NT2/D1 (cell line): ENCODE measurements around the gene MALRD1.

Experiments used
- DNase-seq: peaks from one replicate; pipeline ENCODE4 v3.0.0-alpha.2; 2011; ENCODE audit warnings: low read depth, low spot score
- H3K27me3 ChIP-seq: 2 replicates; pipeline ENCODE4 v1.6.0; 2011; ENCODE audit warnings: mild to moderate bottlenecking; ENCODE audit not compliant: insufficient read length, insufficient read depth
- H3K36me3 ChIP-seq: 2 replicates; pipeline ENCODE4 v1.6.1; 2011; ENCODE audit warnings: mild to moderate bottlenecking, low read length, mixed read lengths; ENCODE audit not compliant: insufficient read depth, insufficient read length
- H3K4me1 ChIP-seq: 2 replicates; pipeline ENCODE4 v1.5.1; 2011; ENCODE audit not compliant: insufficient read depth, insufficient read length
- H3K4me3 ChIP-seq: 2 replicates; pipeline ENCODE4 v1.5.1; 2011; ENCODE audit warnings: low read depth; ENCODE audit not compliant: insufficient read length
- H3K9ac ChIP-seq: 2 replicates; pipeline ENCODE4 v1.6.0; 2011; ENCODE audit warnings: low read depth; ENCODE audit not compliant: insufficient read length
- H3K9me3 ChIP-seq: 2 replicates; pipeline ENCODE4 v1.5.1; 2011; ENCODE audit warnings: mild to moderate bottlenecking, low read length; ENCODE audit not compliant: insufficient read depth
- SUZ12 ChIP-seq: IDR thresholded peaks from 2 replicates; pipeline ENCODE4 v1.6.1; 2011; ENCODE audit not compliant: insufficient read length, insufficient read depth; ENCODE audit errors: extremely low read depth
- YY1 ChIP-seq: IDR thresholded peaks from 2 replicates; pipeline ENCODE4 v1.6.1; 2011; ENCODE audit not compliant: insufficient read length, insufficient read depth
- ZNF274 ChIP-seq: IDR thresholded peaks from 2 replicates; pipeline ENCODE4 v1.6.1; 2011; ENCODE audit warnings: mild to moderate bottlenecking, low read depth, low read length

The MALRD1 gene

DNA sequence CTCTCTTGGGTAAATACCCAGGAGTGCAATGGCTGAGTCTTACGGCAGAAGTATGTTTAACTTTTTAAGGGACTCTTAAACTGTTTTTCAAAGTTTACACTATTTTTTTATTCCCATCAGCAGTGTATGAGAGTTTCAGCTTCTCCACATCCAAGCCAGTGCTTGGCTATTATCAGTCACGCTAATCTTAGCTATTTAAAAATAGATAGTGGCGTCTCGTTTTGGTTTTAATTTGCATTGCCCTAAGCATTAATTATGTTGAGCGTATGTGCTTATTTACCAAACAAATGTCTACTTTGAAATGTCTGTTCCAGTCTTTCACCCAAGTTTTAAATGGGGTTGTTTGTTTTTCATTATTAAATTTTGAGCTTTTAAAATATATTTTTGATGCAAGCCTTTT, 164.0 kb downstream of the MALRD1 start:
- DNase-seq: no peak
- Histone ChIP-seq H3K4me3 (no peak overlapping the region), H3K36me3 (no peaks in the 10 kb centered on the region), H3K4me1 (no peaks in the 10 kb centered on the region), H3K9ac (no peak overlapping the region), H3K27me3 (no peaks in the 10 kb centered on the region), H3K9me3 (no peaks in the 10 kb centered on the region)
- TF ChIP-seq YY1: no peak
- TF ChIP-seq ZNF274: no peak
- TF ChIP-seq SUZ12: no peak

DNA sequence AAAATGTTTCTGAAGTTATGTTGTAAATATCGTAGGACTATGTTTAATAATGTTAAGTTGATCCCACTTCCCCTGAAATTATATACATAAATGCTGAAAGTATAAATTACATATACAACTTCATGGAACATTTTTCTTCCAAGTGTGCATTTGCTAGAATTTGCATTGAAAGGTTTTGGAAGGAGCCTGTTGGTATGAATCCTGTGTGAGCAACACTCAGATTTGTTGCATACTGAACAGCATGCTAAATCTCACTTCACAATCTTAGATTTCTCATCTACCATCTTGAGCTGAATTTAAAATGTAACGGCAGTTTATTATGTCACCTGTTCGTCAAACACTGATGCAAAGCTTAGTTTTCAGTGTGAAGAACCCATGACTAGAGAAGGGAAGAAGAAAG, 172.6 kb downstream of the MALRD1 start:
- Histone ChIP-seq H3K9ac (no peak overlapping the region), H3K4me3 (no peak overlapping the region)
- no peak for DNase-seq

DNA sequence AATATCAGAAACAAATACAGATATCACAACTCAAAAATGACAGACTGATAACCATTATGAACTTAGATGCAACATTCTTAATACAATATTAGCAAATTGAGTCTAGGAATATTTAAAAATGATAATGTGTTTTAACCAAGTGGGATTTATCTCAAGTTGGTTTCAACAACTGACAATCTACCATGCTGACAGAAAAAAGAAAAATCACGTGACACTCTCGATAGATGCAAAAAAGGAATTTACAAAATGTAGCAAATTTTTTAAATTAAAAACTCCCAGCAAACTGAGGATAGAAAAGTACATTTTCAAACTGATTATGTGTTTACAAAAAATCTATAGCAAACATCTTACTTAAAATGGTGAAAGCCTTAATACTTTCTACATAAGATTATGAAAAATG, 177.4 kb downstream of the MALRD1 start:
- no peak for TF ChIP-seq YY1
- no peak for TF ChIP-seq SUZ12
- no peak for TF ChIP-seq ZNF274
- Histone ChIP-seq H3K9me3 (no peaks in the 10 kb centered on the region), H3K4me3 (no peak overlapping the region), H3K9ac (no peak overlapping the region), H3K36me3 (no peaks in the 10 kb centered on the region), H3K4me1 (no peaks in the 10 kb centered on the region), H3K27me3 (no peaks in the 10 kb centered on the region)
- no peak for DNase-seq

More for the DNA sequence above, 172.6 kb downstream of the MALRD1 start:
- H3K9me3 ChIP-seq: no peaks in the 10 kb centered on the region
- H3K4me1 ChIP-seq: no peaks in the 10 kb centered on the region
- no peaks in the 10 kb centered on the region for H3K27me3 ChIP-seq
- no peaks in the 10 kb centered on the region for H3K36me3 ChIP-seq
- TF ChIP-seq SUZ12 (no peak), ZNF274 (no peak), YY1 (no peak)

DNA sequence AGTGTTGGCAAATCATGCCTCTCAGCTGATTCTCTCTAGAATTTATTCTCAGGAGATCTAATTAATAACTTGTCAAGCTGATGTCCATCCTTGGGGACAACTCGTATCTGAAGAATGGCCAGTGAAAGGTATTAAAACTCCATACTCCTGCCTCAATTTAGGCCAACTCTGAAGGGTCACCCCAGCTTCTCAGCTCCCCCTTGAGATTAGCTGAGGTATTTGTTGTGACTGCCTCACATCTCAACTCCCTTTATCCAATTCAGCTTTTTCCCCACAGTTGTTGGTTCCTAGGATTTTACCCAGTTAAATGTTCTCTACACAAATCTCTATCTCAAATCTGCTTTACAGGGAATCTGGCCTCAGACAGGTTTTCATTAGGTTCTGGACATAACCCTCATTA, 182.4 kb downstream of the MALRD1 start:
- no peaks in the 10 kb centered on the region for H3K27me3 ChIP-seq
- H3K9me3 ChIP-seq: no peaks in the 10 kb centered on the region
- H3K9ac ChIP-seq: no peak overlapping the region
- H3K36me3 ChIP-seq: no peaks in the 10 kb centered on the region
- no peak overlapping the region for H3K4me3 ChIP-seq
- TF ChIP-seq YY1: no peak
- TF ChIP-seq ZNF274: no peak
- no peak for TF ChIP-seq SUZ12
- H3K4me1 ChIP-seq: no peaks in the 10 kb centered on the region
- no peak for DNase-seq

DNA sequence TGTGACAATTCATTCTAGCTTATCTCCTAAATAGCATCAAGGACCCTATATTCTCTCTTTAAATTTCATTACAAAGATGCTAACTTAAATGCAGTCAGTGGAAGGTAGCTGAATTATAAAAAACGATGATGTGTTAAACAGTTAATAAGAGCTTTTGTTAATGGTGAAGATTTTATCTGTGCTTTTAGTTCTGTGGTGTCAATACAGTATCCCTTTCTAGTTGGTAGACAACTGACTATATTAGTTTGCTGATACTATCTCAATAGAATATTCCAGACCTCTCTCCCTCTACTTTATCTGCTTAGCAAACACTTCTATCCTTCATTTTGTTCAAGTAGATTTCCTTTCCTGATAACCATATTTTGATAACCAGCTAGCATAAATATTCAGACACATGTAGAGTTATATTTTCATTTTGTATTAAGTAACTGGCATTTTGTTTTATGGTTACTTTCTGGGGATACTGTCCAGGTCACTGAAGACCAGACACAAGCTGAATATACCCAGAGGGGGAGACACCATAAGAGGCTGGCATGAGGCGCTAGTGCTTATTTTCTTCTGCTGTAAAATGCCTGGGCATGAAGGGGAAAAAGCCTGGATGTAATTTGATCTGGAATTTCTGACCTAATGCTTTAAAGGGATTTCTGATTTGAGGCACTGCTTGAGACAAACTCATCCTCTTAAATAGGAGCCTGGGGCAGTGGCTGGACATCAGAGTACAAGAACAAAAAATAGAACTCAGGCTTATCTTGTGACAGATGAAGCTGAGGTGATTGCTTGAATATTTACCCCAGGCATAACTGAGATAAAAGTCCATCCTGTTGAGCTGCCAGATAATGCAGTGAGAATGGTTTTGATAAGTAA, 197.5 kb downstream of the MALRD1 start:
- Histone ChIP-seq H3K9ac (no peak overlapping the region), H3K36me3 (no peaks in the 10 kb centered on the region), H3K9me3 (no peaks in the 10 kb centered on the region), H3K27me3 (no peaks in the 10 kb centered on the region), H3K4me1 (no peaks in the 10 kb centered on the region), H3K4me3 (no peak overlapping the region)
- DNase-seq: no peak
- TF ChIP-seq ZNF274: no peak
- TF ChIP-seq SUZ12: no peak
- TF ChIP-seq YY1: no peak

DNA sequence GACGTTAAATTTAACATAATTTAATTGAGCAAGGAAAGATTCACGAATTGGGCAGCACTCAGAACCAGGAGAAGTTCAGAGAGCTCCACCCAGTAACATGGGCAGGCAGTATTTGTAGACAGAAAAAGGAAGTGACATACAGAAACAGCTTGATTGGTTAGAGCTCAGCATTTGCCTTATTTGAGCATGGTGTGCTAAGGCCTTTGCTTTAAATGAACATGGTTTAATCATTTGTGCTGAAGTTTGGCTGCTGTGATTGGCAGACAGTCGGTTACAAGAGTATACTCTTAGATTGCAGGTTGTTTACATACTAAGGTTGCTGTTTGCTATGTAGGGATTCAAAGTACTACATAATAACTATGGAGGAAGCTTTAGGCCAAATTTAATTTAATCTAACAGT, 199.2 kb downstream of the MALRD1 start:
- no peaks in the 10 kb centered on the region for H3K4me1 ChIP-seq
- H3K9me3 ChIP-seq: no peaks in the 10 kb centered on the region
- DNase-seq: no peak
- no peak overlapping the region for H3K4me3 ChIP-seq
- no peaks in the 10 kb centered on the region for H3K27me3 ChIP-seq
- no peak overlapping the region for H3K9ac ChIP-seq
- TF ChIP-seq ZNF274 (no peak), YY1 (no peak), SUZ12 (no peak)
- H3K36me3 ChIP-seq: no peaks in the 10 kb centered on the region

DNA sequence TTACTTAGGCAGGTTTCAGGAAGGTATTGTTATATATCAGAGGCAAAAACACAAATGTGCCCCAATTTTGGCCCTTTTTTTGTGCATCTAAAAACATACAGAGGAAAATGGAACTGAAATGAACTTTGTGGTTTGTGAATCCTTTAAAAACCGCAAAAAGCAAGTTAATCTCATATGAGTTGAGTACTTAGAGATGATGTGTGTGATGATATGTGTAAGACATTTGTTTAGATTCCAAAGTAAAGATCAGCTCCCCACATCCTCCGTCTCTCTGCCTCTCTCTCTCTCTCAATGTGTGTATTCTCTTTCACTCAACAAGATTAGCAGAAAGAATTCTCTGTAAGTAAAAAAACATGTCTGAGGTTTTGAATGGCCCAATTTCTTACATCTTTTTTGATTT, 201.9 kb downstream of the MALRD1 start:
- Histone ChIP-seq H3K9me3 (no peaks in the 10 kb centered on the region), H3K9ac (no peak overlapping the region), H3K4me1 (no peaks in the 10 kb centered on the region), H3K36me3 (no peaks in the 10 kb centered on the region), H3K4me3 (no peak overlapping the region), H3K27me3 (no peaks in the 10 kb centered on the region)
- no peak for DNase-seq
- no peak for TF ChIP-seq ZNF274
- TF ChIP-seq SUZ12: no peak
- no peak for TF ChIP-seq YY1

DNA sequence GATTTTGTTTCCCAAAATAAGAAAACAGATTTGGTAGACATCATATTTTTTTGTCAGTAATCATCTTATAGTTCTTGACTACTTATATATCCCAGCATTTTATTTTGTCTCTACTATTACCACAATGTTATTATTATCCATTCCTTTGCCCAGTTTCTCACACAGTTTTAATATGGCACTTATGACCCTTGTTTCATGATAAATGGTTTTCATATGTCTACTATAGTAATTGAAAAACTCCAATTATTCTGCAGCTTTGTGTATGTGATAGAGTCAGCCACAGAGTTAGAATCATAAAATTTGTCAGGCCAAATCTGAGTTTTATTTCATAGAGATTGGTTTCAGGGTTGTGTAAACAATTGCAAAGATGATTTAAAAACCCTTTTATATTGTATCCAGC, 203.9 kb downstream of the MALRD1 start:
- H3K4me3 ChIP-seq: no peak overlapping the region
- no peaks in the 10 kb centered on the region for H3K36me3 ChIP-seq
- H3K9me3 ChIP-seq: no peaks in the 10 kb centered on the region
- H3K27me3 ChIP-seq: no peaks in the 10 kb centered on the region
- DNase-seq: no peak
- TF ChIP-seq SUZ12 (no peak), YY1 (no peak), ZNF274 (no peak)
- H3K9ac ChIP-seq: no peak overlapping the region
- no peaks in the 10 kb centered on the region for H3K4me1 ChIP-seq
